ENCODE results near the gene UXS1. TPM values are rescaled to one million over a fixed set of nuclear protein-coding genes. Genes with fewer than 3 reads are reported as not detected.

The UXS1 gene
- total RNA-seq, 4 donors from 2014 or later: 31.0 to 42.4 (median 36.8) TPM

- no peak for DNase-seq (ENCODE audit: extremely low spot score)
- Histone ChIP-seq H3K4me3 (no peak overlapping the region), H3K27ac (replicated peaks in 1 of 4) (no peak overlapping the region), H3K4me1 (no peaks in the 10 kb centered on the region), H3K9me3 (no peaks in the 10 kb centered on the region), H3K27me3 (no peaks in the 10 kb centered on the region), H3K36me3 (no peaks in the 10 kb centered on the region)
- intact Hi-C loops (cut with DNase I): no loop called here
- no peak for TF ChIP-seq EP300 (IDR thresholded peaks at IDR 0.05)
- TF ChIP-seq POLR2AphosphoS5 (IDR thresholded peaks at IDR 0.05): no peak
- TF ChIP-seq POLR2A (IDR thresholded peaks at IDR 0.05; ENCODE audit: low read depth): no peak
- TF ChIP-seq CTCF (IDR thresholded peaks at IDR 0.05): no peak
- 85% methylated on average over 6 of the region's 6 CpGs for WGBS
Observed at GRCh38 chr2:106053581-106053980, 140.5 kb downstream of the UXS1 start.

GRCh38 chr2:106053116-106053515, 141.0 kb downstream of the UXS1 start:
- H3K9me3 ChIP-seq: no peaks in the 10 kb centered on the region
- no peak for TF ChIP-seq POLR2AphosphoS5 (IDR thresholded peaks at IDR 0.05)
- no peak for TF ChIP-seq CTCF (IDR thresholded peaks at IDR 0.05)
- TF ChIP-seq POLR2A (IDR thresholded peaks at IDR 0.05; ENCODE audit: low read depth): no peak
- TF ChIP-seq EP300 (IDR thresholded peaks at IDR 0.05): no peak
- WGBS: 56% methylated on average over 2 of the region's 2 CpGs
- no peak for DNase-seq (ENCODE audit: extremely low spot score)
- intact Hi-C loops (cut with DNase I): no loop called here
- H3K4me1 ChIP-seq: no peaks in the 10 kb centered on the region
- H3K27me3 ChIP-seq: no peaks in the 10 kb centered on the region
- H3K36me3 ChIP-seq: no peaks in the 10 kb centered on the region
- H3K4me3 ChIP-seq: no peak overlapping the region
- H3K27ac ChIP-seq (replicated peaks in 1 of 4): no peak overlapping the region

GRCh38 chr2:106044859-106045258, 149.2 kb downstream of the UXS1 start:
- Histone ChIP-seq H3K4me3 (no peak overlapping the region), H3K36me3 (no peaks in the 10 kb centered on the region), H3K27ac (replicated peaks in 1 of 4) (no peak overlapping the region), H3K27me3 (no peaks in the 10 kb centered on the region), H3K4me1 (peaks cover 0 to 9% (median 6%) of the 10 kb centered on the region in 4 donors), H3K9me3 (no peaks in the 10 kb centered on the region)
- intact Hi-C loops (cut with DNase I): no loop called here
- no peak for TF ChIP-seq POLR2A (IDR thresholded peaks at IDR 0.05; ENCODE audit: low read depth)
- no peak for TF ChIP-seq POLR2AphosphoS5 (IDR thresholded peaks at IDR 0.05)
- no peak for TF ChIP-seq EP300 (IDR thresholded peaks at IDR 0.05)
- no peak for TF ChIP-seq CTCF (IDR thresholded peaks at IDR 0.05)
- WGBS: 94% methylated on average over 6 of the region's 6 CpGs
- no peak for DNase-seq (ENCODE audit: extremely low spot score)

GRCh38 chr2:106044021-106044420, 150.1 kb downstream of the UXS1 start:
- TF ChIP-seq CTCF (IDR thresholded peaks at IDR 0.05) (no peak), EP300 (IDR thresholded peaks at IDR 0.05) (no peak), POLR2AphosphoS5 (IDR thresholded peaks at IDR 0.05) (no peak), POLR2A (IDR thresholded peaks at IDR 0.05; ENCODE audit: low read depth) (no peak)
- Histone ChIP-seq H3K4me1 (peaks cover 0 to 17% (median 11%) of the 10 kb centered on the region in 4 donors), H3K9me3 (no peaks in the 10 kb centered on the region), H3K27me3 (no peaks in the 10 kb centered on the region), H3K27ac (replicated peaks in 1 of 4) (no peak overlapping the region), H3K4me3 (no peak overlapping the region), H3K36me3 (no peaks in the 10 kb centered on the region)
- intact Hi-C loops (cut with DNase I): no loop called here
- WGBS: 75% methylated on average over 4 of the region's 4 CpGs
- DNase-seq (ENCODE audit: extremely low spot score): no peak
